OCI-LY7 (cell line): Measurements from ENCODE around the gene C12orf76.

ENCODE experiments used
- CTCF ChIP-seq: fragments of 200-600 bp; sonication (generic); conservative IDR thresholded peaks from 2 replicates; pipeline ENCODE4 v1.5.1; 2014; ENCODE audit warnings: mild to moderate bottlenecking, antibody characterized with exemption, low read length, moderate library complexity, mixed read lengths
- EZH2phosphoT487 ChIP-seq: fragments of 200-600 bp; sonication (generic); IDR thresholded peaks from 2 replicates; pipeline ENCODE4 v1.6.1; 2018; ENCODE audit warnings: low read depth, borderline replicate concordance, mild to moderate bottlenecking, mixed run types, antibody characterized with exemption, low read length, moderate library complexity, mixed read lengths

- TF ChIP-seq CTCF (no peak), EZH2phosphoT487 (no peak)
Measured at GRCh38 chr12:109995361-109995685, 53.0 kb downstream of the C12orf76 start.
